ENCODE measurements around the gene PPAT.

GRCh38 chr4:56475917-56476316, 40.5 kb upstream of the PPAT start:
- TF ChIP-seq POLR2A (IDR thresholded peaks at IDR 0.05), result no peak
- no peak for TF ChIP-seq CTCF (IDR thresholded peaks at IDR 0.05)
